GM23338 (cell line): ENCODE results near the gene LDLRAD3. TPM values are rescaled to one million over a fixed set of nuclear protein-coding genes. Genes with fewer than 3 reads are reported as not detected.

Experiments
- ATAC-seq: fragments of 200-7000 bp; cut with Tn5 transposase; 3 replicates; pipeline ENCODE4 v1.9.1; 2020
- DNase-seq: peaks from one replicate; pipeline ENCODE4 v3.0.0-alpha.2; 2015; ENCODE audit warnings: low spot score
- H2AFZ ChIP-seq: fragments of 200-600 bp; sonication (generic); 2 replicates; pipeline ENCODE4 v1.8.0; 2016; ENCODE audit warnings: antibody characterized with exemption, mild to moderate bottlenecking, moderate library complexity
- H3F3A ChIP-seq: fragments of 200-600 bp; sonication (generic); replicated peaks from 2 replicates; pipeline ENCODE4 v1.8.0; 2017; ENCODE audit warnings: antibody characterized with exemption, mixed run types, low read depth
- H3K27ac ChIP-seq: fragments of 200-600 bp; sonication (generic); 2 replicates; pipeline ENCODE4 v1.6.1; 2016; ENCODE audit warnings: low read depth
- H3K27me3 ChIP-seq: fragments of 200-600 bp; sonication (generic); 2 replicates; pipeline ENCODE4 v1.8.0; 2016; ENCODE audit warnings: mild to moderate bottlenecking, mixed run types, moderate library complexity; ENCODE audit not compliant: insufficient read depth
- H3K36me3 ChIP-seq: fragments of 200-600 bp; sonication (generic); 2 replicates; pipeline ENCODE4 v1.8.0; 2016; ENCODE audit warnings: mild to moderate bottlenecking; ENCODE audit not compliant: insufficient read depth
- H3K4me1 ChIP-seq: fragments of 200-600 bp; sonication (generic); 2 replicates; pipeline ENCODE4 v1.8.0; 2016; ENCODE audit warnings: mild to moderate bottlenecking, moderate library complexity; ENCODE audit not compliant: insufficient read depth
- H3K4me2 ChIP-seq: fragments of 200-600 bp; sonication (generic); 2 replicates; pipeline ENCODE4 v1.7.1; 2017; ENCODE audit warnings: mixed run types
- H3K4me3 ChIP-seq: fragments of 200-600 bp; sonication (generic); 2 replicates; pipeline ENCODE4 v1.6.1; 2016; ENCODE audit warnings: mixed run types
- H3K79me2 ChIP-seq: fragments of 200-600 bp; sonication (generic); replicated peaks from 2 replicates; pipeline ENCODE4 v1.8.0; 2017; ENCODE audit warnings: mild to moderate bottlenecking; ENCODE audit not compliant: insufficient read depth
- H3K9me2 ChIP-seq: fragments of 200-600 bp; sonication (generic); 2 replicates; pipeline ENCODE4 v1.8.0; 2017; ENCODE audit not compliant: insufficient read depth
- H4K20me1 ChIP-seq: fragments of 200-600 bp; sonication (generic); replicated peaks from 2 replicates; pipeline ENCODE4 v1.8.0; 2017; ENCODE audit warnings: mild to moderate bottlenecking; ENCODE audit not compliant: insufficient read depth
- H3K27ac Mint-ChIP-seq: 2 replicates; pipeline ENCODE4 v1.8.0; 2020; ENCODE audit warnings: inconsistent platforms, mild to moderate bottlenecking, moderate library complexity, mixed read lengths
- H3K27me3 Mint-ChIP-seq: 3 replicates; pipeline ENCODE4 v1.8.0; 2022; ENCODE audit warnings: low read depth, mild to moderate bottlenecking, moderate library complexity, mixed read lengths, inconsistent platforms; ENCODE audit not compliant: insufficient read depth, poor library complexity
- H3K36me3 Mint-ChIP-seq: 3 replicates; pipeline ENCODE4 v1.8.0; 2021; ENCODE audit warnings: low read depth, mild to moderate bottlenecking, inconsistent platforms, moderate library complexity, mixed read lengths
- H3K4me1 Mint-ChIP-seq: 3 replicates; pipeline ENCODE4 v1.8.0; 2020; ENCODE audit warnings: mild to moderate bottlenecking, inconsistent platforms, mixed read lengths
- H3K4me3 Mint-ChIP-seq: 3 replicates; pipeline ENCODE4 v1.8.0; 2021; ENCODE audit warnings: moderate library complexity, mild to moderate bottlenecking, inconsistent platforms, mixed read lengths
- H3K9me3 Mint-ChIP-seq: 3 replicates; pipeline ENCODE4 v1.8.0; 2020; ENCODE audit warnings: moderate library complexity, mild to moderate bottlenecking, inconsistent platforms, mixed read lengths
- CREB1 ChIP-seq: fragments of 250-450 bp; sonication (Bioruptor Pico); IDR thresholded peaks from 2 replicates; pipeline ENCODE4 v1.5.0; 2020; ENCODE audit warnings: low read depth, mild to moderate bottlenecking, moderate library complexity
- CTCF ChIP-seq, 2 experiments: fragments of 200-600 bp in 1 of 2; sonication (generic) in 1 of 2; conservative IDR thresholded peaks; 2 replicates each; pipeline versions ENCODE4 v1.5.1 to v1.6.1; 2016 to 2017; ENCODE audit warnings: antibody characterized with exemption in 2 of 2, low read depth in 2 of 2, mild to moderate bottlenecking in 2 of 2, moderate library complexity in 1 of 2
- REST ChIP-seq: IDR thresholded peaks from one replicate; pipeline ENCODE4 v1.6.1; 2018; ENCODE audit warnings: antibody characterized with exemption; ENCODE audit not compliant: unreplicated experiment
- ZNF331 ChIP-seq: fragments of 250-450 bp; sonication (Bioruptor Pico); IDR thresholded peaks from 2 replicates; pipeline ENCODE4 v1.5.0; 2020; ENCODE audit warnings: low read depth, mild to moderate bottlenecking, moderate library complexity
- ZNF462 ChIP-seq: fragments of 250-450 bp; sonication (Bioruptor Pico); IDR thresholded peaks from 2 replicates; pipeline ENCODE4 v1.5.0; 2020; ENCODE audit warnings: mild to moderate bottlenecking, moderate library complexity
- polyA plus RNA-seq: library from polyadenylated mRNA; unstranded; fragments of >200 nt; fragmentation: Nextera tagmentation; extraction: Ambion mirVana; gene quantifications from 2 replicates; pipeline ENCODE4 v1.2.1, GENCODE V29; 2016
- total RNA-seq: library from RNA; depleted of rRNA; stranded (reverse); fragments of >200 nt; shearing (Covaris generic); gene quantifications from 2 replicates; pipeline ENCODE4 v1.2.3, GENCODE V29; 2014

The LDLRAD3 gene
- total and polyA plus RNA-seq, 2 experiments from 2014 or later = 8.5 to 19.4 TPM

DNA sequence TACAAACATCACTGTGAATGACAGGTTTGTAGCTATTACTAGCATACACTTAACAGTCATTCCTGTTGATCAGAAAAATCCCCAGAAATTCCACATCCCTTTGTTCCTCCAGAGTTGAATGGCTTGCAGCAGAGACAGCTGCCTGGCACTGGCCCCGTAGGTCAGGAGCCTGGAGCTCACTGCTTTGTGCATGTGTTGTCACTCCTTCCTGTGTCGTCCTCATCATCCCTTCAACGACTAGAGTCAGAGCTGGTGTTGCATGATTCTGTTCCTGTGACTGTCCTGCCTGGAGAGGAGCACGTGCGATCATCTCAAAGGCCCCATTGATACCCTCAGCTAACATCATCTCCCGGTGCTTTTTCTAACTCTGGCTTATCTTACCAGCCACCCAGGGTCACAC lies 58.3 kb downstream of the LDLRAD3 start (continued):
- peak; percentile 45; the same call in 1 of the 2 replicates for TF ChIP-seq ZNF462 (CRISPR knock-in tag)

DNA sequence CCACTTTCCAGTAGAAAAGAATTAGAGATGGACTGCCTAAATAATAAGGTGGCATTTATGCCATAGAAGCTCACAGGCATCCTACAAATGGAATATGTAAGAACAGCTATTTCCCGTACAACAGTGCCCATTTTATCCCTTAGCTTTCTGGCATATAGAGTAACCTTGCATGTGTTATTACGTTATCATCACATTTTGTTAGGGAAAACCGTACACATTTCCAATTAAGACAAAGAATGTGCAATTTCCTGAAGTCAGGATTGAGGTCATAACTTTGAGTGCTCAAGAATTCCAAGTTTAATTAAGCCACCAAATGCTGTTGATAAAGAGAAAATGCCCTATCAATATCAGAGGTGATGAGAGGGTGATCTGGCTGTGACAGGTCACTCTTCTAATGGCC lies 58.9 kb downstream of the LDLRAD3 start:
- Histone ChIP-seq H3K4me2 (no peak overlapping the region), H3K9me2 (peaks cover 9% of the 10 kb centered on the region; the same call in 1 of the 2 replicates), H2AFZ (no peak overlapping the region), H3K79me2 (peaks cover 72% of the 10 kb centered on the region), H3K36me3 (no peaks in the 10 kb centered on the region), H3F3A (no peaks in the 10 kb centered on the region), H3K27me3 (no peaks in the 10 kb centered on the region), H3K27ac (no peak overlapping the region), H3K4me1 (peaks cover 29% of the 10 kb centered on the region), H3K4me3 (no peak overlapping the region), H4K20me1 (peaks cover 4% of the 10 kb centered on the region)
- Mint-ChIP-seq H3K4me1 (peaks cover 45% of the 10 kb centered on the region), H3K9me3 (peaks cover 28% of the 10 kb centered on the region), H3K27ac (no peak overlapping the region), H3K4me3 (no peak overlapping the region), H3K27me3 (peaks cover 4% of the 10 kb centered on the region), H3K36me3 (peaks cover 35% of the 10 kb centered on the region)
- ATAC-seq = no peak
- DNase-seq = no peak
- no peak for TF ChIP-seq REST
- TF ChIP-seq ZNF331 (CRISPR knock-in tag) = no peak
- TF ChIP-seq CTCF (conservative IDR thresholded peaks at IDR 0.05; ENCODE audit: low read depth in 2 of 2) = no peak
- TF ChIP-seq CREB1 (CRISPR knock-in tag) = no peak
